Skin epidermis (tissue), 12 donors: ENCODE measurements around the gene BSG.
"Not testable (repeated sequence)": the region's sequence is repeated elsewhere in the genome, so short reads cannot be mapped to it uniquely, and the experiment has no call there.

ENCODE experiments used
- H3K27ac ChIP-seq, 21 experiments: fragments of 200-600 bp; sonication (generic) in 11 of 21; one replicate each; pipeline ENCODE4 v1.5.0; 2020; ENCODE audit warnings: mild to moderate bottlenecking in 3 of 21, inconsistent platforms in 2 of 21, moderate library complexity in 2 of 21
- H3K4me3 ChIP-seq, 7 experiments: fragments of 200-600 bp; sonication (generic) in 2 of 7; one replicate each; pipeline ENCODE4 v1.5.0; 2020; ENCODE audit warnings: inconsistent platforms in 2 of 7, mild to moderate bottlenecking in 2 of 7, moderate library complexity in 1 of 7

Gene BSG

GRCh38 chr19:597406-598315 is 25.3 kb downstream of the BSG start:
- H3K27ac ChIP-seq = no peak overlapping the region
- H3K4me3 ChIP-seq = no peak overlapping the region

GRCh38 chr19:601310-601709 is 28.9 kb downstream of the BSG start:
- H3K27ac ChIP-seq = no peak overlapping the region
- H3K4me3 ChIP-seq = no peak overlapping the region

- no peak overlapping the region for H3K27ac ChIP-seq
- no peak overlapping the region for H3K4me3 ChIP-seq
Observed at GRCh38 chr19:601790-602189, 29.4 kb downstream of the BSG start.

- Histone ChIP-seq H3K27ac (no peak overlapping the region), H3K4me3 (no peak overlapping the region)
Observed at GRCh38 chr19:602391-603301, 30.2 kb downstream of the BSG start.

- not testable (repeated sequence) for H3K4me3 ChIP-seq, H3K27ac ChIP-seq
Observed at GRCh38 chr19:603302-603639, 30.9 kb downstream of the BSG start.

GRCh38 chr19:603779-604178 is 31.4 kb downstream of the BSG start:
- not testable (repeated sequence) for H3K4me3 ChIP-seq, H3K27ac ChIP-seq

GRCh38 chr19:604355-604754 is 32.0 kb downstream of the BSG start:
- Histone ChIP-seq H3K4me3 (no peak overlapping the region), H3K27ac (no peak overlapping the region)

GRCh38 chr19:605061-605971 is 32.9 kb downstream of the BSG start:
- not testable (repeated sequence) for H3K4me3 ChIP-seq, H3K27ac ChIP-seq

- Histone ChIP-seq H3K27ac (no peak overlapping the region), H3K4me3 (no peak overlapping the region)
Observed at GRCh38 chr19:607301-608154, 35.1 kb downstream of the BSG start.

- peak overlapping the region in 1 of 21 experiments; percentile 83 for H3K27ac ChIP-seq
Observed at GRCh38 chr19:608155-609003, 36.0 kb downstream of the BSG start.

GRCh38 chr19:609004-609346 is 36.6 kb downstream of the BSG start:
- peak overlapping the region in 3 of 21 experiments; percentile 60 to 83 (median 65) for H3K27ac ChIP-seq
- no peak overlapping the region for H3K4me3 ChIP-seq

More at GRCh38 chr19:608155-609003, 36.0 kb downstream of the BSG start:
- no peak overlapping the region for H3K4me3 ChIP-seq

GRCh38 chr19:610071-610800 is 37.8 kb downstream of the BSG start:
- peak overlapping the region; percentile 16 to 32 (median 28) for H3K4me3 ChIP-seq

GRCh38 chr19:610801-611480 is 38.5 kb downstream of the BSG start:
- Histone ChIP-seq H3K27ac (peak overlapping the region; percentile 6 to 87 (median 67)), H3K4me3 (peak overlapping the region; percentile 16 to 32 (median 28))

More at GRCh38 chr19:610071-610800, 37.8 kb downstream of the BSG start:
- peak overlapping the region; percentile 6 to 87 (median 67) for H3K27ac ChIP-seq

- H3K27ac ChIP-seq = peak overlapping the region in 13 of 21 experiments; percentile 59 to 87 (median 72)
- peak overlapping the region in 3 of 7 experiments; percentile 4 to 32 (median 31) for H3K4me3 ChIP-seq
Observed at GRCh38 chr19:611481-611868, 39.1 kb downstream of the BSG start.

GRCh38 chr19:612941-613340 is 40.5 kb downstream of the BSG start:
- no peak overlapping the region for H3K27ac ChIP-seq
- H3K4me3 ChIP-seq = no peak overlapping the region

GRCh38 chr19:613732-614567 is 41.6 kb downstream of the BSG start:
- Histone ChIP-seq H3K27ac (no peak overlapping the region), H3K4me3 (no peak overlapping the region)
